Stimulated activated CD8-positive, alpha-beta memory T cell treated with anti-CD3 and anti-CD28 coated beads, Interleukin-15, amount 100 ng/mL, for 24 hours (primary cell): ENCODE data around the gene CDC14A.

ENCODE experiments used
- DNase-seq: peaks from one replicate; pipeline ENCODE4 v3.0.0-alpha.2; 2020; ENCODE audit warnings: low read depth

The CDC14A gene

GRCh38 chr1:100496896-100497295, 144.6 kb downstream of the CDC14A start:
- DNase-seq = no peak

- no peak for DNase-seq
Observed at GRCh38 chr1:100497796-100498195, 145.5 kb downstream of the CDC14A start.

GRCh38 chr1:100499194-100499811, 147.0 kb downstream of the CDC14A start:
- DNase-seq = no peak

- DNase-seq = no peak
Observed at GRCh38 chr1:100502052-100502792, 149.9 kb downstream of the CDC14A start.

- DNase-seq = no peak
Observed at GRCh38 chr1:100506217-100506616, 153.9 kb downstream of the CDC14A start.

DNA sequence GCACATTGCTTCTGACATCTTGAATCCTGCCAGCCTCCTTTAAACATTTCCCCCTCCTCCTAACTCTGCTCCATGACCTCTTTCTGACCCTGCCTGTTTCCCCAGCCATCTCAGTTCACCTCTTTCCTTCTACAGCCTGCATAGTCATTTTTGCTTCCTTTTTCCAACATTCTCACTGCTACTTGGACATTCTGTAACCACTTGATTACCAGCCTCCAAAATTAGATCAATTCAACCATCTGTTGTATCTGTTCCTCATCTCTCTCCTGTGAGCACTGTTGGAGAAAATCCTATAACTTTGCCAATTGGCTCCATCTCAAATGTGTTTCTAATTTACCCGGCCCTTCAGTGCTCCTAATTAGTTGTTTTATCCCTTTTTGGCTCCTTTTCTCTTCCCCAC, 158.1 kb downstream of the CDC14A start:
- no peak for DNase-seq

DNA sequence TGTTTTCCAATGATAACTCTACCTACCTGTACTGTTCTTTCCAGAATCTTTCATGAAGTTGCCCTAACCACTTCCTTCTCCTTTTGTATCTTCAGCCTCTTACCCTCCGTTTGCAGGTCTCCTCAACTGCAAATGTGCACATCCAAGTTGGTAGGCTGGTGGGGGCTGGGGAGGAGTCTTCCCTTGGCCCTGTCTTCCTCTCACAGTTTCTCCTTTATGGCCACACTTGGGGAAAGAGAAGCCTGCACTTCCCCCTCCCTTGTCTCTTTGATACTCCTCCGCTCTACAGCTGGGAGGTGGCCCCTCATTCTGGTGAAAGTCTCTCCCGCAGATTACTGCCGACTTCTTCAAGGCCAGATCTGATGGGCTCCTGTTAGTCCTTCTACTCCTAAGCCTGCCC, 158.8 kb downstream of the CDC14A start:
- no peak for DNase-seq

- DNase-seq = no peak
Observed at GRCh38 chr1:100511773-100512172, 159.5 kb downstream of the CDC14A start.

- DNase-seq = no peak
Observed at GRCh38 chr1:100512803-100513352, 160.6 kb downstream of the CDC14A start.

DNA sequence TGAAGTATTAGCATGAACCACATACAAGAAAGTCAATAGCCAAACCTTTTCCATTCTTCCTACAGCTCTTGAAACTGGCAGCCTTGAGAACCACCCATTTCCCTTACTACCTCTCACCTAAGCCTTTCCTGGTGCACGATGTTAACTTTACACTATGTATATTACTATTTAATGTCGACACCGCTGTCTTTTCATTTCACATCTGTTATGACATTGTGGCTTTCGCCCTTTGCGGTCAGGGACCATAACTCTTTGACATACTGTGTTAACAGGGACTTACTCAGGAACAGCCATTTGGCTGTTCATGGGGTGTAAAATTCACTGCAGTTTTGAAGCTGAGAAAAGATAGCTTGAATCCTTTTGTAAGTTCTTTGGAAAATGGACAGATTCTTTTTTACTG, 164.6 kb downstream of the CDC14A start:
- DNase-seq = no peak

DNA sequence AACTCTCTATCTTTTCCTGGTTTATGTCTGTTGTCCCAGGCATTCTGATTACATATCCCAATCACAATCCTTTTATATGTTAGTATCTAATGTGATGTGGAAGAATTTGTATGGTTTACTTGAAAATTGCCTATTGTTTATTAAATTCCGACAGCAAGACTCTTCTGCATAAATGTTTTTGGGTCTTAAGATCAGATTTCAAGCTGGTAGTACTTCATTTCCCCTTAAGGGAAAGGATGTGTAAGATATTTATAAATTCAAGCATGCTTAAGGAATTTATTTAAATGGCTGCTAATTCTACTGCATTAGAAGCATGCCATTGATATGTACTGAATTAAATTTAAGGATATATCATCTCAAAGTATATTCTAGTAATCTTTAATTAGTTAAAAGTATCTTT, 165.2 kb downstream of the CDC14A start:
- DNase-seq = no peak

GRCh38 chr1:100518023-100518422, 165.7 kb downstream of the CDC14A start:
- DNase-seq = no peak

DNA sequence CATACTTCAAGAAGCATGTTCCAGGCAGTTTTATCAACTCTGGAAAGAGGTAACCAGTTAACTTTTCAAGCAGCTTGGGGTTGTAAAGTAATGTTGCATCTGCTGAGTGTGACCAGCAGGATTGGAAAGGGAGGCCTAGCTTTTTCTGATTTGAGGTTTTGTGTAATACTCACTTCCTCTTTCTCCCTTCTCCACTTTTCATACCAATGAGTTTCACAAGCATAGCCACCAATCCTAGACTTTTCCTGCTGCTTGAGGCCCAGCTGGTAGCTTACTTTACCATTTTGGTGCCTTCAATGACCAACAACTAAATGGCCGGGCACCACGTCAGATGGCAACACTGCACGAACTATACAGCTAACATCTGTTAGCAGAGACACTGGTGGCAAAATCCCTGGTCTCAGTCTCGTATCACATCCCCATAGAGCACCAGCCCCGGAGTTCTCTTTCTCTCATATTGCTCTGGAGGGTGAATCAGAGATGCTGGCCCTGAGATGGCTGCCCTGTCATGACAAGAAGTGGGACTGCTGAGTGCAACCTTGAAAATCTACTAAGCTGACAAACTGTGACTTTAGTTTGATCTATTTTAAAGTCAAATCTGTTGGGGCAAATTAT, 170.8 kb downstream of the CDC14A start:
- DNase-seq = no peak

GRCh38 chr1:100524355-100524754, 172.0 kb downstream of the CDC14A start:
- DNase-seq = no peak

GRCh38 chr1:100526894-100527293, 174.6 kb downstream of the CDC14A start:
- DNase-seq = no peak

DNA sequence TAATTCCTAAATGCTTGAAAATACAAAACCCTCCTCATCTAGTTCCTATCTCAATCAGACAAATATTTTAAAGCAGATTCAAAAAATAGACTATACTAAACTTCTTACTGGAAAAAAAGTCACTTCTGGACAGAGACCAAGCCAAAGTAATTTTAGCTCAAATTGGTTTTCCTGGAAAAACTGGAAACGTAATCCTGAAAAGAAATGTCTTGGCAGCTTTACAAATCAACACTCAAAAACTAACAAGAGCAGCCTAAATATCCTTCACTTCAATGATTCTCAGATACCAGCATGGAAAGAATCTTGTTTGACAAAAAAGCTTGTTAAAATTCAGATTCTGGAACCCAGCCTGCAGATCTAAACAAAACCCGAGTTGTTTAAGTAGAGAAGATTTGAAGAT, 176.6 kb downstream of the CDC14A start:
- DNase-seq = no peak

GRCh38 chr1:100530141-100530540, 177.8 kb downstream of the CDC14A start:
- no peak for DNase-seq

- no peak for DNase-seq
Observed at GRCh38 chr1:100530880-100531487, 178.7 kb downstream of the CDC14A start.

DNA sequence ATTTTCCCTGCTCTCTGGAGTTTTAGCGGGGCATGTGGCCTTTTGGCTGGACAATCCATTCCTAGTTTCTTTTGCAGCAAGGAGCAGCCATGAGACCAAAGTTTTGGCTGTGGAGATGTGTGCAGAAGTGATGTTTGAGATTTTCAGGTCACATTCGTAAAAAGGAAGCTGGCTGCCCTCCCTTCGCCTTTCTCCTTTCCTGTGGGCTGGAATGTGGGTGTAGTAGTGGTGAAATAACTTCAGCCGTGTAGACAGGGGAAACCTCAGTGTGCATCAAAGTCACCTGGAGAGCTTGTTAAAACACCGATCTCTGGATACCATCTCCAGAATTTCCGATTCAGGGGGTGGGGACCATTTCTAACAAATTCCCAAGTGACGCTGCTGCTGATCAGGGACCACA, 180.3 kb downstream of the CDC14A start:
- DNase-seq = no peak

DNA sequence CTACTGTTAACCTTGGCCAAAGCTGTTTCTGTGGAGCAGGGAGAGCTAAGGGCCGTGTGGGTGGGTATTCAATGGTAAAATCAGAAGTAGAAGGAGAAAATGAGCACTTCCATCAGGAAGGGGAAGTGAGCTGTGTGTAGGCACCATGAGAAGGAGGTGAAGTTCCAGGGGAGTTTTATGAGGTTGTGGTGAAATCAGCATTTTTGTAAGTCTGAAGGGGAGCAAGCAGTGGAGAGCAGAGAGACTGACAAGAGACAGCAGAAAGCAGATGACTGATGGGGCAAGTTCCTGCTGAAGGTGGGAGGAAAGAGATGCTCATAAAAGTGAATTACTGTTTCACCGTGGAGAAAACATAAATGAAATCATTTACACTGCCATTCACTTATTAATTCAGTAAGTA, 183.0 kb downstream of the CDC14A start:
- no peak for DNase-seq

- no peak for DNase-seq
Observed at GRCh38 chr1:100536031-100536430, 183.7 kb downstream of the CDC14A start.

- DNase-seq = peak; percentile 16
Observed at GRCh38 chr1:100538913-100539835, 186.9 kb downstream of the CDC14A start.
